DND-41 (cell line): ENCODE data around the gene SBK3.

Source experiments
- EZH2 ChIP-seq: IDR thresholded peaks from 3 replicates; pipeline ENCODE4 v1.6.1; 2012; ENCODE audit warnings: borderline replicate concordance, low read depth, mild to moderate bottlenecking, moderate library complexity, low read length, inconsistent platforms; ENCODE audit not compliant: severe bottlenecking
- TF ChIP-seq, protein P1 (sequence below): IDR thresholded peaks from 2 replicates; pipeline ENCODE4 v1.5.1; 2012; ENCODE audit warnings: borderline replicate concordance, low read length, moderate library complexity, mild to moderate bottlenecking; ENCODE audit not compliant: poor library complexity, severe bottlenecking; ENCODE audit errors: extremely low read depth

DNA sequence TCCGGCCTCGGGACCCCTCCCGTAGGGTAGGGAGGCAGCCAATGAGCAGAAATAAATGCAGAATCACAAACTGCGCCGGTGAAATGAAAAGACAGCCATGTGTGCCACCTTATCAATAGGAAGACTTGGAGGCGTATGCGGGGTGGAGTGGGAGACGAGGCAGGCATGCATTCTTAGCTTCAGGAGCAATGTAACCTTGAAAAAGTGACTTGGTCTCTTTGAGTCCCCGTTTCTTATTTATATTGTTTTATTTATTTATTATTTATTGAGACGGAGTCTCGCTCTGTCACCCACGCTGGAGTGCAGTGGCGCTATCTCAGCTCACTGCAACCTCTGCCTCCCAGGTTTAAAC, 41.1 kb downstream of the SBK3 start:
- TF ChIP-seq EZH2: no peak
- TF ChIP-seq, protein P1, sequence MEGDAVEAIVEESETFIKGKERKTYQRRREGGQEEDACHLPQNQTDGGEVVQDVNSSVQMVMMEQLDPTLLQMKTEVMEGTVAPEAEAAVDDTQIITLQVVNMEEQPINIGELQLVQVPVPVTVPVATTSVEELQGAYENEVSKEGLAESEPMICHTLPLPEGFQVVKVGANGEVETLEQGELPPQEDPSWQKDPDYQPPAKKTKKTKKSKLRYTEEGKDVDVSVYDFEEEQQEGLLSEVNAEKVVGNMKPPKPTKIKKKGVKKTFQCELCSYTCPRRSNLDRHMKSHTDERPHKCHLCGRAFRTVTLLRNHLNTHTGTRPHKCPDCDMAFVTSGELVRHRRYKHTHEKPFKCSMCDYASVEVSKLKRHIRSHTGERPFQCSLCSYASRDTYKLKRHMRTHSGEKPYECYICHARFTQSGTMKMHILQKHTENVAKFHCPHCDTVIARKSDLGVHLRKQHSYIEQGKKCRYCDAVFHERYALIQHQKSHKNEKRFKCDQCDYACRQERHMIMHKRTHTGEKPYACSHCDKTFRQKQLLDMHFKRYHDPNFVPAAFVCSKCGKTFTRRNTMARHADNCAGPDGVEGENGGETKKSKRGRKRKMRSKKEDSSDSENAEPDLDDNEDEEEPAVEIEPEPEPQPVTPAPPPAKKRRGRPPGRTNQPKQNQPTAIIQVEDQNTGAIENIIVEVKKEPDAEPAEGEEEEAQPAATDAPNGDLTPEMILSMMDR: no peak
